HepG2 (cell line): Measurements from ENCODE around the gene MFAP4. TPM values are rescaled to one million over a fixed set of nuclear protein-coding genes. Genes with fewer than 3 reads are reported as not detected.

ENCODE experiments used
- BHLHE40 ChIP-seq: IDR thresholded peaks from 2 replicates; pipeline ENCODE4 v1.6.1; 2011; ENCODE audit warnings: low read length, improper control_type of control experiment
- DMAP1 ChIP-seq: IDR thresholded peaks from 2 replicates; pipeline ENCODE4 v1.6.1; 2016
- DR1 ChIP-seq: sonication (generic); formaldehyde crosslinking; IDR thresholded peaks from 2 replicates; pipeline ENCODE4 v1.8.0; 2021; ENCODE audit warnings: mild to moderate bottlenecking, missing genetic modification reagents, inconsistent platforms
- FIP1L1 ChIP-seq: fragments of 200-400 bp; formaldehyde crosslinking; IDR thresholded peaks from 2 replicates; pipeline ENCODE4 v1.6.1; 2018; ENCODE audit warnings: low read depth, mild to moderate bottlenecking, low read length, moderate library complexity, borderline replicate concordance; ENCODE audit not compliant: insufficient read depth
- FOXO1 ChIP-seq: sonication (generic); formaldehyde crosslinking; IDR thresholded peaks from 2 replicates; pipeline ENCODE4 v1.4.0; 2020; ENCODE audit warnings: missing genetic modification reagents
- MTERF4 ChIP-seq: sonication (generic); formaldehyde crosslinking; IDR thresholded peaks from 2 replicates; pipeline ENCODE4 v1.8.0; 2023; ENCODE audit warnings: mild to moderate bottlenecking, missing genetic modification reagents
- NAIF1 ChIP-seq: sonication (generic); formaldehyde crosslinking; IDR thresholded peaks from 2 replicates; pipeline ENCODE4 v1.5.0; 2020; ENCODE audit warnings: mild to moderate bottlenecking, missing genetic modification reagents, borderline replicate concordance
- POLR2G ChIP-seq: fragments of 200-400 bp; formaldehyde crosslinking; IDR thresholded peaks from 2 replicates; pipeline ENCODE4 v1.6.1; 2018; ENCODE audit warnings: mild to moderate bottlenecking, low read depth, low read length, moderate library complexity
- SMAD9 ChIP-seq: sonication (generic); formaldehyde crosslinking; IDR thresholded peaks from 2 replicates; pipeline ENCODE4 v1.5.1; 2020; ENCODE audit warnings: mild to moderate bottlenecking, missing genetic modification reagents
- TCF7L2 ChIP-seq: IDR thresholded peaks from 2 replicates; pipeline ENCODE4 v1.6.1; 2011; ENCODE audit warnings: mild to moderate bottlenecking, low read depth, low read length, moderate library complexity
- THAP7 ChIP-seq: sonication (generic); formaldehyde crosslinking; IDR thresholded peaks from 2 replicates; pipeline ENCODE4 v1.8.1; 2023; ENCODE audit warnings: mild to moderate bottlenecking, missing genetic modification reagents
- U2AF1 ChIP-seq: fragments of 200-400 bp; formaldehyde crosslinking; optimal IDR thresholded peaks from 2 replicates; pipeline ENCODE3; 2017; ENCODE audit warnings: mild to moderate bottlenecking, low read depth, low read length
- ZBTB39 ChIP-seq: sonication (generic); formaldehyde crosslinking; IDR thresholded peaks from 2 replicates; pipeline ENCODE4 v1.5.0; 2020; ENCODE audit warnings: missing genetic modification reagents
- ZFP90 ChIP-seq: sonication (generic); formaldehyde crosslinking; IDR thresholded peaks from 2 replicates; pipeline ENCODE4 v1.8.0; 2022; ENCODE audit warnings: missing genetic modification reagents, mild to moderate bottlenecking, inconsistent platforms, borderline replicate concordance
- ZKSCAN5 ChIP-seq: sonication (generic); formaldehyde crosslinking; IDR thresholded peaks from 2 replicates; pipeline ENCODE4 v1.5.1; 2020; ENCODE audit warnings: mild to moderate bottlenecking, missing genetic modification reagents
- ZNF281 ChIP-seq: sonication (generic); formaldehyde crosslinking; IDR thresholded peaks from 2 replicates; pipeline ENCODE4 v1.4.0; 2020; ENCODE audit warnings: missing genetic modification reagents, borderline replicate concordance
- ZNF3 ChIP-seq: IDR thresholded peaks from 2 replicates; pipeline ENCODE4 v1.7.0; 2017; ENCODE audit warnings: inconsistent platforms
- ZNF335 ChIP-seq: sonication (generic); formaldehyde crosslinking; IDR thresholded peaks from 2 replicates; pipeline ENCODE4 v1.4.0; 2020; ENCODE audit warnings: missing genetic modification reagents
- ZNF354B ChIP-seq: sonication (generic); formaldehyde crosslinking; IDR thresholded peaks from 2 replicates; pipeline ENCODE4 v1.8.0; 2022; ENCODE audit warnings: mild to moderate bottlenecking, missing genetic modification reagents
- ZNF678 ChIP-seq: sonication (generic); formaldehyde crosslinking; IDR thresholded peaks from 2 replicates; pipeline ENCODE4 v1.4.0; 2020; ENCODE audit warnings: mild to moderate bottlenecking, missing genetic modification reagents
- ZNF883 ChIP-seq: sonication (generic); formaldehyde crosslinking; IDR thresholded peaks from 2 replicates; pipeline ENCODE4 v1.5.1; 2020; ENCODE audit warnings: mild to moderate bottlenecking, missing genetic modification reagents; ENCODE audit errors: not compliant biosample characterization
- polyA plus RNA-seq, 8 experiments: library from polyadenylated mRNA; depleted of rRNA in 3 of 8; stranded (reverse) in 7 of 8; unstranded in 1 of 8; fragments of >200 nt; fragmentation: Illumina TruSeq in 4 of 8; extraction: Trizol in 4 of 8; gene quantifications; 2 replicates each; pipeline versions ENCODE4 v1.2.1 to v1.2.3, GENCODE V29; 2011 to 2016; ENCODE audit warnings: low read depth in 4 of 8, missing spikeins in 1 of 8, mixed read lengths in 1 of 8; ENCODE audit not compliant: insufficient read depth in 1 of 8
- total RNA-seq, 5 experiments: library from RNA; depleted of rRNA; stranded (reverse); fragments of >200 nt; fragmentation: Illumina TruSeq; extraction: Trizol; gene quantifications; 2 replicates each; pipeline ENCODE4 v1.2.3, GENCODE V29; 2016; ENCODE audit warnings: low read depth in 1 of 5

The MFAP4 gene
- total and polyA plus RNA-seq, 2 of the 13 experiments (the other 11 are each of a cell fraction or from before 2014, with no cell fraction given), result 0.08 TPM; not detected in 1

- TF ChIP-seq ZNF678 (no peak), TCF7L2 (no peak), THAP7 (no peak), ZNF354B (CRISPR knock-in tag) (peak; percentile 53; the same call in 1 of the 2 replicates), ZFP90 (CRISPR knock-in tag) (no peak; the same call in 1 of the 2 replicates), NAIF1 (CRISPR knock-in tag) (no peak), POLR2G (peak; percentile 64; the same call in 1 of the 2 replicates), ZBTB39 (CRISPR knock-in tag) (0 out of 2 replicates have a peak, but pooled peaks have one; percentile 24), MTERF4 (CRISPR knock-in tag) (no peak; the same call in 1 of the 2 replicates), U2AF1 (no peak), ZNF335 (CRISPR knock-in tag) (0 out of 2 replicates have a peak, but pooled peaks have one; percentile 35), DMAP1 (CRISPR knock-in tag) (peak; percentile 81), SMAD9 (CRISPR knock-in tag) (no peak), BHLHE40 (peak; percentile 59; the same call in 1 of the 2 replicates), ZKSCAN5 (CRISPR knock-in tag) (0 out of 2 replicates have a peak, but pooled peaks have one; percentile 14), FOXO1 (peak; percentile 20; the same call in 1 of the 2 replicates), ZNF281 (peak; percentile 62; the same call in 1 of the 2 replicates), DR1 (CRISPR knock-in tag) (peak; percentile 68; the same call in 1 of the 2 replicates), FIP1L1 (no peak), ZNF3 (CRISPR knock-in tag) (no peak), ZNF883 (CRISPR knock-in tag) (no peak)
These were observed 24.5 kb downstream of the MFAP4 start, which contains the start of gene B9D1 (continued) for GRCh38 chr17:19362277-19363113.
